Measurements from ENCODE around the gene KRTDAP.
"Not testable (repeated sequence)": the region's sequence is repeated elsewhere in the genome, so short reads cannot be mapped to it uniquely, and the experiment has no call there.

KRTDAP gene

DNA sequence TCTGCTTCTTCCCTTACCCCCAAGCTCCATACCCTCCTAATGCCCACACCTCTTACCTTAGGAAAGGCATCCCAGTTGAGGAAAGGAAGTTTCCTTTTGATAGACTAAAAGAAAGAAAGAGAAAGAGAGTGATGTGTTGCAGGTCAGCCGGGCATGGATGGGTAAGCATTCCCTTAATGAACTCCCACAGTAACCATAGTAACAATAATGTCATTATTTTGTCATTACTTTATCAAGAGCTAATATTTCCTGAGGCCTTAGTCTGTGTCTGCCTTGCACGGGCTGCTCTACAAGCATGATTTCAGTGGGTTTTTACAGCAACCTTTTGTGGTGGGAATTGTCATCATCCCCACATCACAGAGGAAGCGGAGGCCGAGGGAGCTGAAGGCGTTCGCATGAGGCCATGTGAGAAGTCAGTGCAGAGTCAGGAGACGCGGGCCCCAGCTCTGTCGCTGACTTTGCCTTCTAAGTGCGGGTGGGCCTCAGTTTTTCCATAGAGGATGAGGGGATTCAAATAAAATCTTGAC is 2.5 kb downstream of the KRTDAP start:
- H3K4me3 ChIP-seq (ENCODE audit: low read depth, low read length), result no peak overlapping the region

DNA sequence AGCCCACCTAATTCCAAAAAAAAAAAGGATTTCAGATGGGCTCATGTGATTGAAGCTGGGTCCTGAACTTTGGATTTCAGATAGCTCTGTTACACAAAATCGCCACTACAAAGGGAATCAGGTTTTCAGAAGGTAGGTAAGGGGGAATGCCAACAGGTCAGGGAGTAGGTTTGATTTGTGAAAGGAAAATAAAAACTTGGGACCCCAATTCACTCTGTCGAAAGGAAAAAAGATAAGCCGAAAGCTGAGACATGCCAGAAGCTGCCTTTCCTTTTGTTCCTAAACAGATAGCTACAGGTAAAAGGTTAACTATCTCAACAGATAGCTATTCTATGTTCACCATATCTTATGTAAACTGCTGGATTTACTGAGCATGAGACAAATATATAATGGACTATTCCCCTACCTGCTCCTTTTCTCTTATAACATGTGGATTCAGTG is 4.0 kb downstream of the KRTDAP start:
- H3K4me3 ChIP-seq (ENCODE audit: low read depth, low read length), result no peak overlapping the region

DNA sequence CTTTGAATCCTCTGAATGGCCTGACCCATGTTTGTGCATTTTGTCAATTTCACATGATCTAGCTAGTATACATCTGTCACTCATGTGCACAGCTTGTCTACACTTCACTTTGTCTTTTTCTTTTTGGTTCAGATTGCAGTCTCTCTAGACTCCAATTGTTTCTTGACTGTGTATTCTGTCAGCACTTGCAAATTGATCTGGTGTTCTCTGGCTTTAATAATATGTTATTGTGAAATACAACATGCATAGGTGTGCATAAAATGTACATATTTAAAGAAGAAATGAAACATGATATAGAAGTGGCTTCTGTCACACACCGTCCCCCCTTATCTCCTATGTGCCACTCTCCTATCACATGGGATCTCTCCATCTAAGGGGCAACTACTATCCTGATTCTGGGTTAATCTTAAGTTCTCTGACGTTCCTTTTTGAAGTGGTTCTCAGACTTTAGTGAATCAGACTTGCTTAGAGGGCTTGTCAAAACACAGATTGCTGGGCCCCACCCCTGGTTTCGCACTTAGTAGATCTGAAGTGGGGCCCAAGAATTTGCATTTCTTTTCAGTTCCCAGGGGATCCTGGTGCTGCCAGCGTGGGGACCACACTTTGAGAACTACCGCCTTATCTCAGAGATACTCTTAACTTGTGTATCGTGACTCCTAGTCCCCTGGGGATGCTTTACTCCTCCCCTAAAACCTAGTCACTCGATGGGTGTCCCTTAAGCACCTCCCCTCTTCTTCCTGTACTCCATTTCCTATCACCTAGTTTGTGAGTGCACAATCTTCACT is 5.8 kb downstream of the KRTDAP start:
- H3K4me3 ChIP-seq (ENCODE audit: low read depth, low read length), result no peak overlapping the region

GRCh38 chr19:35483089-35483488 is 7.2 kb downstream of the KRTDAP start:
- H3K4me3 ChIP-seq (ENCODE audit: low read depth, low read length), result no peak overlapping the region

- no peak overlapping the region for H3K4me3 ChIP-seq (ENCODE audit: low read depth, low read length)
Observed at GRCh38 chr19:35478794-35479677, 11.2 kb downstream of the KRTDAP start.

DNA sequence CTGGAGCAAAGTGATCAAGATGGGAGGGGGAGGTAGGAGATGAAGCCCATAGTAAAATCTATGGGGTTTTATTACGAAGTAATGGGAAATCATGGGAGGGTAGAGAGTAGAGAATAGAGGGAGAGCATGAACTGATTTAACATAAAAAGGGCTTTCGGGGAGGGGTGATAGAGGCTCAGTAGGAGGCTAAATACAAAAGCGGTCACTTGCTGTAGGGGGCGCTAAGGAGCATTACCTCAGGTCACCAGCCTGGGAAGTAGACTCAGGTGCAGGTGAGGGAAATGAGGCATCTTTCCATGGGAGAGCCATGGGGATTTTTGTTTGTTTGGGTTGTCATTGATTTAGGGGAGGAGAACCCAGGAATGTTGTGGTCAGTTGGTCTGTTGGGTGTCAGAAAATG is 14.1 kb downstream of the KRTDAP start:
- H3K4me3 ChIP-seq (ENCODE audit: low read depth, low read length), result no peak overlapping the region

DNA sequence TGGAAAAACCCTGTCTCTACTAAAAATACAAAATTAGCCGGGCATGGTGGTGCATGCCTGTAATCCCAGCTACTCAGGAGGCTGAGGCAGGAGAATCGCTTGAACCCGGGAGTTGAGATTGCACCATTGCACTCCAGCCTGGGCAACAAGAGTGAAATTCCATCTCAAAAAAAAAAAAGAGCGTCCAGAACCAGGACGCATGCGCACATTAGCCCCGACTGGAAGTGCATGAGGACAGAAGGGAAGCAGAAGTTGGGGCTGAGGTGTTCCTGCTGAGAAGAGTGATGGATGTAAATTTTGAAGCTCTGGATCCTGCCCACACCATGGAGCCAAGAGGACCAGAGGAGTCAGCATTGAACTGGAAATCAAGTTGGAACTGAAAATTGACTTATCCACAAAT is 15.7 kb downstream of the KRTDAP start:
- H3K4me3 ChIP-seq (ENCODE audit: low read depth, low read length), result not testable (repeated sequence)

DNA sequence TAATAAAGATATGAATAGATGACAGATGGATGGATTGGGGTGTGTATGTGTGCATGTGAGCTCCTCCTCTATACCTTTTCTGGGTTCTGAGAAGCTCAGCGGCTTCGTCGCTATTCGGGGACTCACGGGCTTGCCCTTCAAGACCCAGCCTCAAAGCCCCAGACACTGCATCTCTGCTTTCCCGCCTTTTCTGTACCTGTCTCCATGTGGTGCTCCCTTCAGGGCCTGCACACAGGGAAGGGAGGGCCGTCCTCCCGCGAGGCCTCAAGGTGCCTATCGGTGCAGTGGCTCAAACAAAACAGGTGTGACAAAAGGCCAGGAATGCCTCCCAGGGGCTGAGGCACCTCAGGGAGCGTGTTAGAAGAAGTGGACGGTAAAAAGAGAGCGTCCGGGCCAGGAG is 16.2 kb downstream of the KRTDAP start:
- no peak overlapping the region for H3K4me3 ChIP-seq (ENCODE audit: low read depth, low read length)

DNA sequence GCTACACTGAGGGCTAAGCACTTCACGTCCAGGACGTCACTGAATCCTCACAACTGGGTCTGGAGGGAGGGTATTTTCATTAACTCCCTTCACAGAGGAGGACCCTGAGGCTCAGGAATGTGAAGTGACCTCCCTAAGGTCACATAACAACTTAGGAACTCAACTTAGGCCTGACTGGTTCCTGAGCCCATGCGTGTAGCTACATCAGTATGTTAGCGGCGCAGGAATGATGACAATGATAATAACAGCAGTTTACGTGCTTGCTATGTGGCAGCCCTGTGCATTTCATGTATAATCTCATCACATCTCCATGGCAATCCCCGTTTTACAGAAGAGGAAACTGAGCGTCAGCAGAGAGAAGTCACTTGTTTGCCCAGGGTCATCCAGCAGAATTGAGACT is 18.3 kb downstream of the KRTDAP start:
- H3K4me3 ChIP-seq (ENCODE audit: low read depth, low read length), result no peak overlapping the region

GRCh38 chr19:35471075-35471474 is 19.2 kb downstream of the KRTDAP start:
- H3K4me3 ChIP-seq (ENCODE audit: low read depth, low read length), result not testable (repeated sequence)

DNA sequence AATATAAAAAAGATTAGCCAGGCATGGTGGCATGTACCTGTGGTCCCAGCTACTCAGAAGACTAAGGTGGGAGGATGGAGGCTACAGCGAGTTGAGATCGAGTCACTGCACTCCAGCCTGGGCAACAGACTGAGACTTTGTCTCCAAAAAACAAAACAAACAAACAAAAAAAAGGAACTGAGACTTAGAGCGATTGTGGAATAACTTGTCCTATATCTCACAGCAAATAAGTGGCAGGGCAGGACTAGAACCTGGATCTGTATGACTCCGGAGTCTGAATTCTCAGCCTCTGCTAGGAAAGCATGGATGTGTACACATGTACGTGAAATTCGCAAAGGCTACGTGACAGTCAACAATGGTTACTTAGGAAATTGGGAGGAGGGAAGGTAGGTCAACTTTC is 20.1 kb downstream of the KRTDAP start:
- H3K4me3 ChIP-seq (ENCODE audit: low read depth, low read length), result no peak overlapping the region

GRCh38 chr19:35468637-35469036 is 21.6 kb downstream of the KRTDAP start:
- H3K4me3 ChIP-seq (ENCODE audit: low read depth, low read length), result no peak overlapping the region

GRCh38 chr19:35466259-35466658 is 24.0 kb downstream of the KRTDAP start:
- no peak overlapping the region for H3K4me3 ChIP-seq (ENCODE audit: low read depth, low read length)

GRCh38 chr19:35462956-35463355 is 27.3 kb downstream of the KRTDAP start:
- not testable (repeated sequence) for H3K4me3 ChIP-seq (ENCODE audit: low read depth, low read length)

GRCh38 chr19:35462476-35462953 is 27.7 kb downstream of the KRTDAP start:
- no peak overlapping the region for H3K4me3 ChIP-seq (ENCODE audit: low read depth, low read length)

DNA sequence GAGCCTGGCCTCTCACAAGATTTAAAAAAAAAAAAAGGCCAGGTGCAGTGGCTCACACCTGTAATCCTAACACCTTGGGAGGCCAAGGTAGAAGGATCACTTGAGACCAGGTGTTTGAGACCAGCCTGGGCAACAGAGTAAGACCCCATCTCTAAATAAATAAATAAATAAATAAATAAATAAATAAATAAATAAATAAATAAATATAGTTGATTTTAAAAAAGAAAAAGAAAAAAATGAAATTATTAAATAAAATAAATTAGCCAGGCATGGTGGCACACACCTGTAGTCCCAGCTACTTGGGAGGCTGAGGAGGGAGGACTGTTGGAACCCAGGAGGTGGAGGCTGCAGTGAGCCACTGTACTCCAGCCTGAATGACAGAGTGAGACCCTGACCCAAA is 28.5 kb downstream of the KRTDAP start:
- H3K4me3 ChIP-seq (ENCODE audit: low read depth, low read length), result not testable (repeated sequence)

GRCh38 chr19:35461060-35461459 is 29.2 kb downstream of the KRTDAP start:
- H3K4me3 ChIP-seq (ENCODE audit: low read depth, low read length), result no peak overlapping the region

GRCh38 chr19:35460608-35461007 is 29.7 kb downstream of the KRTDAP start:
- H3K4me3 ChIP-seq (ENCODE audit: low read depth, low read length), result no peak overlapping the region

DNA sequence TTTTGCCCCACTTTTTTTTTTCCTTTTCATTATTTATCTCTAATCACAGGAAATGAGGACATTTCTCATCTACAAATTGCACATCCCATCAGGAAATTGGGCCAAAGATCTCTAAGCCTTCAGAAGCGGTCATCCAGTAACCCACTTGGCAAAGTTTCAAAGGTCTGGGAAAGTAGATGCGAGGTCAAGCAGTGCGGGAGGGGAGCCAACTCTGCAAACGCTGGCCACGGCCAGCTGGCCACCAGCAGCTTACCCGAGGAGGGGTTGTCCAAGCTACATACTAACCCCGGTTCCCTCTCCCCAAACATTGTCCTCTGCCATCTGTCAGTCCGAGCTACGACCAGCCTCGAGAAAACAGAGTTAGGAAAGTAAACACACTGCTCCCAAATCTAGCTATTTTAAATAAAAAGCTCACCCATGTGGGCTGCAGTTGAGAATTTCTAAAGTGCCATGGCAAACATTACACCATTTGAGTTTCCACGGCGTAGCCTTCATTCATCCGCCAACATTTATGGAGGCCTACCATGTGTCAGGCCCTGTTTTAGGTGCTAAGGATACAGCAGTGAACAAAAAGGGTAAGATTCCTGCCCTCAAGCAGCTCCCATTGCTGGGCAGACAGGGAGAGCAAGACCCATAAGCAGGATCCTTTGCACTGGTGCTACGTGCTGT is 30.7 kb downstream of the KRTDAP start:
- H3K4me3 ChIP-seq (ENCODE audit: low read depth, low read length), result no peak overlapping the region

GRCh38 chr19:35458731-35459391 is 31.4 kb downstream of the KRTDAP start:
- no peak overlapping the region for H3K4me3 ChIP-seq (ENCODE audit: low read depth, low read length)

- no peak overlapping the region for H3K4me3 ChIP-seq (ENCODE audit: low read depth, low read length)
Observed at GRCh38 chr19:35458192-35458591, 32.1 kb downstream of the KRTDAP start.
